HepG2 (cell line): Measurements from ENCODE around the gene LRRC45. TPM values are rescaled to one million over a fixed set of nuclear protein-coding genes. Genes with fewer than 3 reads are reported as not detected.

Experiments used
- ELF4 ChIP-seq: sonication (generic); formaldehyde crosslinking; IDR thresholded peaks from 2 replicates; pipeline ENCODE4 v1.5.0; 2020; ENCODE audit warnings: missing genetic modification reagents, mild to moderate bottlenecking, moderate library complexity, borderline replicate concordance
- FOSL1 ChIP-seq: sonication (generic); formaldehyde crosslinking; IDR thresholded peaks from 2 replicates; pipeline ENCODE4 v1.9.0; 2021; ENCODE audit warnings: missing genetic modification reagents, borderline replicate concordance
- IRX3 ChIP-seq: sonication (generic); formaldehyde crosslinking; IDR thresholded peaks from 2 replicates; pipeline ENCODE4 v1.8.1; 2023; ENCODE audit warnings: mild to moderate bottlenecking, low read depth, missing genetic modification reagents, borderline replicate concordance
- KLF13 ChIP-seq: sonication (generic); formaldehyde crosslinking; IDR thresholded peaks from 2 replicates; pipeline ENCODE4 v1.4.0; 2020; ENCODE audit warnings: mild to moderate bottlenecking, missing genetic modification reagents
- KLF16 ChIP-seq, 2 experiments: sonication (generic) in 1 of 2; formaldehyde crosslinking in 1 of 2; IDR thresholded peaks; 2 replicates each; pipeline versions ENCODE4 v1.6.1 to v1.8.0; 2016 to 2023; ENCODE audit warnings: missing genetic modification reagents in 2 of 2, missing compliant biosample characterization in 1 of 2
- MTF1 ChIP-seq: sonication (generic); formaldehyde crosslinking; IDR thresholded peaks from 2 replicates; pipeline ENCODE4 v1.5.0; 2020; ENCODE audit warnings: missing genetic modification reagents
- NCOA2 ChIP-seq: sonication (generic); formaldehyde crosslinking; IDR thresholded peaks from 2 replicates; pipeline ENCODE4 v1.8.0; 2022; ENCODE audit warnings: inconsistent platforms
- PITX1 ChIP-seq: sonication (generic); formaldehyde crosslinking; IDR thresholded peaks from 2 replicates; pipeline ENCODE4 v1.5.1; 2020; ENCODE audit warnings: mild to moderate bottlenecking, missing genetic modification reagents
- PTBP1 ChIP-seq: fragments of 200-400 bp; formaldehyde crosslinking; IDR thresholded peaks from 2 replicates; pipeline ENCODE4 v1.6.1; 2018; ENCODE audit warnings: low read length, low read depth; ENCODE audit not compliant: poor library complexity, severe bottlenecking
- RARG ChIP-seq: sonication (generic); formaldehyde crosslinking; IDR thresholded peaks from 2 replicates; pipeline ENCODE4 v1.4.0; 2020; ENCODE audit warnings: low read depth, mild to moderate bottlenecking, missing genetic modification reagents
- RNF2 ChIP-seq: fragments of 450-650 bp; conservative IDR thresholded peaks from 2 replicates; pipeline ENCODE4 v1.6.1; 2016; ENCODE audit warnings: low read depth
- RORA ChIP-seq: sonication (generic); formaldehyde crosslinking; IDR thresholded peaks from 2 replicates; pipeline ENCODE4 v1.5.0; 2020; ENCODE audit warnings: mild to moderate bottlenecking, missing genetic modification reagents, moderate library complexity
- TCF12 ChIP-seq, 2 experiments: fragments of 450-650 bp in 1 of 2; sonication (generic) in 1 of 2; formaldehyde crosslinking in 1 of 2; IDR thresholded peaks; 2 replicates each; pipeline versions ENCODE4 v1.6.1 to v1.8.0; 2017 to 2022; ENCODE audit warnings: antibody characterized with exemption in 1 of 2, mild to moderate bottlenecking in 1 of 2, missing genetic modification reagents in 1 of 2, moderate library complexity in 1 of 2
- TGIF2 ChIP-seq: IDR thresholded peaks from 2 replicates; pipeline ENCODE4 v1.6.1; 2016; ENCODE audit warnings: control low read depth, missing compliant biosample characterization
- ZNF383 ChIP-seq: sonication (generic); formaldehyde crosslinking; IDR thresholded peaks from 2 replicates; pipeline ENCODE4 v1.4.0; 2020; ENCODE audit warnings: missing genetic modification reagents, mild to moderate bottlenecking, borderline replicate concordance
- ZNF672 ChIP-seq: sonication (generic); formaldehyde crosslinking; IDR thresholded peaks from 2 replicates; pipeline ENCODE4 v1.8.1; 2022; ENCODE audit warnings: missing genetic modification reagents
- ZNF724P ChIP-seq: sonication (generic); formaldehyde crosslinking; IDR thresholded peaks from 2 replicates; pipeline ENCODE4 v1.8.0; 2022; ENCODE audit warnings: missing genetic modification reagents, borderline replicate concordance
- ZNF788 ChIP-seq: sonication (generic); formaldehyde crosslinking; IDR thresholded peaks from 2 replicates; pipeline ENCODE4 v1.5.0; 2020; ENCODE audit warnings: mild to moderate bottlenecking, missing genetic modification reagents, borderline replicate concordance
- polyA plus RNA-seq, 8 experiments: library from polyadenylated mRNA; depleted of rRNA in 3 of 8; stranded (reverse) in 7 of 8; unstranded in 1 of 8; fragments of >200 nt; fragmentation: Illumina TruSeq in 4 of 8; extraction: Trizol in 4 of 8; gene quantifications; 2 replicates each; pipeline versions ENCODE4 v1.2.1 to v1.2.3, GENCODE V29; 2011 to 2016; ENCODE audit warnings: low read depth in 4 of 8, missing spikeins in 1 of 8, mixed read lengths in 1 of 8; ENCODE audit not compliant: insufficient read depth in 1 of 8
- total RNA-seq, 5 experiments: library from RNA; depleted of rRNA; stranded (reverse); fragments of >200 nt; fragmentation: Illumina TruSeq; extraction: Trizol; gene quantifications; 2 replicates each; pipeline ENCODE4 v1.2.3, GENCODE V29; 2016; ENCODE audit warnings: low read depth in 1 of 5
- TF ChIP-seq, protein P1 (sequence below): sonication (generic); formaldehyde crosslinking; conservative IDR thresholded peaks from 2 replicates; pipeline ENCODE4 v1.4.0; 2020; ENCODE audit warnings: mild to moderate bottlenecking, missing genetic modification reagents, moderate library complexity
- TF ChIP-seq, protein P2 (sequence below): sonication (generic); formaldehyde crosslinking; conservative IDR thresholded peaks from 2 replicates; pipeline ENCODE4 v1.5.0; 2020; ENCODE audit warnings: missing genetic modification reagents
- TF ChIP-seq, protein P3 (sequence below): sonication (generic); formaldehyde crosslinking; IDR thresholded peaks from 2 replicates; pipeline ENCODE4 v1.4.0; 2020; ENCODE audit warnings: missing genetic modification reagents, borderline replicate concordance

Gene LRRC45
- total and polyA plus RNA-seq, 2 of the 13 experiments (the other 11 are each of a cell fraction or from before 2014, with no cell fraction given), result 11.6 to 48.1 TPM

DNA sequence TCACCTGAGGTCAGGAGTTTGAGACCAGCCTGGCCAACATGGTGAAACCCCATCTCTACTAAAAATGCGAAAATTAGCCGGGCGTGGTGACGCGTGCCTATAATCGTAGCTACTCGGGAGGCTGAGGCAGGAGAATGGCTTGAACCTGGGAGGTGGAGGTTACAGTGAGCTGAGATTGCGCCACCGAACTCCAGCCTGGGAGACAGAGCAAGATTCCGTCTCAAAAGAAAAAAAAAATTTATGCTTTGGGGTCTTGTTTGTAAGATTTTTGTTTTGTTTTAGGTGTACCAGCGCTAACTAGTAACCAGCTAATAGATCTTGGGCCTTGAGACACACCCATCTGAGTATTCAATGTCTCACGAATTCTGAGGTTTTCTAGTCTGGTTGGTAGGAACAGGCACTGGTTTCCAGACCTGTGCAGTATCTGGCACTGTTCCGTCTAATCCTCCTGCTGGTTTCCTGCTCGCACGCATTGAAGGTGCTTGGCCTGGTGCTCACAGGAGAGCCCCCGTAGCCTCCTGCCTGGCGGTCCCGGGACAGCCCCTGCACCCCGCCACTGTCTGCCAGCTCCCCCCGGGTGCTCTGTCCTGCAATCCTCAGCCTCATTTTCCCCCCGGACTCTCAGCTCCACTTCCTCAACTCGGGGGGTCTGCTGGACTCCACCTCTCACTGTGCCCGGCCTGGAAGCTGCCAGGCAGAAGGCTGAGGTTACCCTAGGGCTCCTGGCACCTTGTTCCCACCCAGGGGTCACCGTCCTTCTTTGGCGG is 53.1 kb downstream of the LRRC45 start (continued):
- TF ChIP-seq ELF4 (CRISPR knock-in tag) (no peak), TCF12 (IDR thresholded peaks at IDR 0.05) (no peak), TCF12 (CRISPR knock-in tag; IDR thresholded peaks at IDR 0.05) (0 out of 2 replicates have a peak, but pooled peaks have one; percentile 68), ZNF672 (CRISPR knock-in tag) (0 out of 2 replicates have a peak, but pooled peaks have one; percentile 22), FOSL1 (peak; percentile 24; the same call in 1 of the 2 replicates), ZNF788 (CRISPR knock-in tag) (0 out of 2 replicates have a peak, but pooled peaks have one; percentile 7), RNF2 (no peak), MTF1 (peak; percentile 67; the same call in 1 of the 2 replicates), RORA (CRISPR knock-in tag) (no peak), IRX3 (CRISPR knock-in tag) (0 out of 2 replicates have a peak, but pooled peaks have one; percentile 26), PITX1 (CRISPR knock-in tag) (0 out of 2 replicates have a peak, but pooled peaks have one; percentile 39), ZNF383 (CRISPR knock-in tag) (no peak), PTBP1 (no peak), RARG (CRISPR knock-in tag) (no peak), KLF13 (CRISPR knock-in tag) (0 out of 2 replicates have a peak, but pooled peaks have one; percentile 58), ZNF724P (CRISPR knock-in tag) (no peak), TGIF2 (no peak), KLF16 (CRISPR knock-in tag; IDR thresholded peaks at IDR 0.05) (no peak), NCOA2 (CRISPR knock-in tag) (no peak)
- TF ChIP-seq, protein P1, sequence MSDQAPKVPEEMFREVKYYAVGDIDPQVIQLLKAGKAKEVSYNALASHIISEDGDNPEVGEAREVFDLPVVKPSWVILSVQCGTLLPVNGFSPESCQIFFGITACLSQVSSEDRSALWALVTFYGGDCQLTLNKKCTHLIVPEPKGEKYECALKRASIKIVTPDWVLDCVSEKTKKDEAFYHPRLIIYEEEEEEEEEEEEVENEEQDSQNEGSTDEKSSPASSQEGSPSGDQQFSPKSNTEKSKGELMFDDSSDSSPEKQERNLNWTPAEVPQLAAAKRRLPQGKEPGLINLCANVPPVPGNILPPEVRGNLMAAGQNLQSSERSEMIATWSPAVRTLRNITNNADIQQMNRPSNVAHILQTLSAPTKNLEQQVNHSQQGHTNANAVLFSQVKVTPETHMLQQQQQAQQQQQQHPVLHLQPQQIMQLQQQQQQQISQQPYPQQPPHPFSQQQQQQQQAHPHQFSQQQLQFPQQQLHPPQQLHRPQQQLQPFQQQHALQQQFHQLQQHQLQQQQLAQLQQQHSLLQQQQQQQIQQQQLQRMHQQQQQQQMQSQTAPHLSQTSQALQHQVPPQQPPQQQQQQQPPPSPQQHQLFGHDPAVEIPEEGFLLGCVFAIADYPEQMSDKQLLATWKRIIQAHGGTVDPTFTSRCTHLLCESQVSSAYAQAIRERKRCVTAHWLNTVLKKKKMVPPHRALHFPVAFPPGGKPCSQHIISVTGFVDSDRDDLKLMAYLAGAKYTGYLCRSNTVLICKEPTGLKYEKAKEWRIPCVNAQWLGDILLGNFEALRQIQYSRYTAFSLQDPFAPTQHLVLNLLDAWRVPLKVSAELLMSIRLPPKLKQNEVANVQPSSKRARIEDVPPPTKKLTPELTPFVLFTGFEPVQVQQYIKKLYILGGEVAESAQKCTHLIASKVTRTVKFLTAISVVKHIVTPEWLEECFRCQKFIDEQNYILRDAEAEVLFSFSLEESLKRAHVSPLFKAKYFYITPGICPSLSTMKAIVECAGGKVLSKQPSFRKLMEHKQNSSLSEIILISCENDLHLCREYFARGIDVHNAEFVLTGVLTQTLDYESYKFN (CRISPR knock-in tag), result no peak
- TF ChIP-seq, protein P2, sequence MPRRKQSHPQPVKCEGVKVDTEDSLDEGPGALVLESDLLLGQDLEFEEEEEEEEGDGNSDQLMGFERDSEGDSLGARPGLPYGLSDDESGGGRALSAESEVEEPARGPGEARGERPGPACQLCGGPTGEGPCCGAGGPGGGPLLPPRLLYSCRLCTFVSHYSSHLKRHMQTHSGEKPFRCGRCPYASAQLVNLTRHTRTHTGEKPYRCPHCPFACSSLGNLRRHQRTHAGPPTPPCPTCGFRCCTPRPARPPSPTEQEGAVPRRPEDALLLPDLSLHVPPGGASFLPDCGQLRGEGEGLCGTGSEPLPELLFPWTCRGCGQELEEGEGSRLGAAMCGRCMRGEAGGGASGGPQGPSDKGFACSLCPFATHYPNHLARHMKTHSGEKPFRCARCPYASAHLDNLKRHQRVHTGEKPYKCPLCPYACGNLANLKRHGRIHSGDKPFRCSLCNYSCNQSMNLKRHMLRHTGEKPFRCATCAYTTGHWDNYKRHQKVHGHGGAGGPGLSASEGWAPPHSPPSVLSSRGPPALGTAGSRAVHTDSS (CRISPR knock-in tag), result 0 out of 2 replicates have a peak, but pooled peaks have one; percentile 81
- TF ChIP-seq, protein P3, sequence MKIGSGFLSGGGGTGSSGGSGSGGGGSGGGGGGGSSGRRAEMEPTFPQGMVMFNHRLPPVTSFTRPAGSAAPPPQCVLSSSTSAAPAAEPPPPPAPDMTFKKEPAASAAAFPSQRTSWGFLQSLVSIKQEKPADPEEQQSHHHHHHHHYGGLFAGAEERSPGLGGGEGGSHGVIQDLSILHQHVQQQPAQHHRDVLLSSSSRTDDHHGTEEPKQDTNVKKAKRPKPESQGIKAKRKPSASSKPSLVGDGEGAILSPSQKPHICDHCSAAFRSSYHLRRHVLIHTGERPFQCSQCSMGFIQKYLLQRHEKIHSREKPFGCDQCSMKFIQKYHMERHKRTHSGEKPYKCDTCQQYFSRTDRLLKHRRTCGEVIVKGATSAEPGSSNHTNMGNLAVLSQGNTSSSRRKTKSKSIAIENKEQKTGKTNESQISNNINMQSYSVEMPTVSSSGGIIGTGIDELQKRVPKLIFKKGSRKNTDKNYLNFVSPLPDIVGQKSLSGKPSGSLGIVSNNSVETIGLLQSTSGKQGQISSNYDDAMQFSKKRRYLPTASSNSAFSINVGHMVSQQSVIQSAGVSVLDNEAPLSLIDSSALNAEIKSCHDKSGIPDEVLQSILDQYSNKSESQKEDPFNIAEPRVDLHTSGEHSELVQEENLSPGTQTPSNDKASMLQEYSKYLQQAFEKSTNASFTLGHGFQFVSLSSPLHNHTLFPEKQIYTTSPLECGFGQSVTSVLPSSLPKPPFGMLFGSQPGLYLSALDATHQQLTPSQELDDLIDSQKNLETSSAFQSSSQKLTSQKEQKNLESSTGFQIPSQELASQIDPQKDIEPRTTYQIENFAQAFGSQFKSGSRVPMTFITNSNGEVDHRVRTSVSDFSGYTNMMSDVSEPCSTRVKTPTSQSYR (CRISPR knock-in tag), result no peak
